Gastrocnemius medialis (tissue), 4 donors: Measurements from ENCODE around the gene FANCC.

Experiments
- CTCF ChIP-seq, 5 experiments: fragments of 450-650 bp in 3 of 5; fragments of 200-600 bp in 2 of 5; sonication (generic) in 2 of 5; IDR thresholded peaks in 4 of 5; conservative IDR thresholded peaks in 1 of 5; 1 replicate in 4 of 5; 2 replicates in 1 of 5; pipeline ENCODE4 v1.5.1; 2016 to 2019; ENCODE audit warnings: antibody characterized with exemption in 5 of 5, mild to moderate bottlenecking in 3 of 5, moderate library complexity in 3 of 5
- POLR2A ChIP-seq, 2 donors: fragments of 450-650 bp; IDR thresholded peaks; one replicate each; pipeline ENCODE4 v1.6.1; 2017; ENCODE audit warnings: antibody characterized with exemption in 2 of 2, mild to moderate bottlenecking in 2 of 2, moderate library complexity in 2 of 2

- TF ChIP-seq CTCF (IDR thresholded peaks at IDR 0.05 in 4 of 5, conservative IDR thresholded peaks at IDR 0.05 in 1 of 5) (no peak), POLR2A (IDR thresholded peaks at IDR 0.05) (no peak)
Measured at GRCh38 chr9:95332860-95333259, 15.4 kb upstream of the FANCC start.
